ENCODE measurements around the gene CRIP2. TPM values are rescaled to one million over a fixed set of nuclear protein-coding genes. Genes with fewer than 3 reads are reported as not detected.

Gene CRIP2
- total and polyA plus RNA-seq, 2 donors (not counting 3 experiments of a cell fraction or from before 2014, with no cell fraction given) = 322 to 954 TPM

- Histone ChIP-seq H3K9me1 (replicated peaks; ENCODE audit: control insufficient read depth, extremely low read depth, insufficient read depth, low read length) (no peaks in the 10 kb centered on the region), H3K36me3 (ENCODE audit: control insufficient read depth in 2 of 2, extremely low read depth in 1 of 2, insufficient read depth in 2 of 2, low read length in 2 of 2) (no peaks in the 10 kb centered on the region), H3K4me2 (ENCODE audit: insufficient read depth, low read length) (peak within 1 kb of the TSS; percentile 75), H3K79me2 (ENCODE audit: control insufficient read depth, insufficient read depth, low read length) (peaks cover 3% of the 10 kb centered on the region), H4K20me1 (replicated peaks; ENCODE audit: control insufficient read depth, extremely low read depth, insufficient read depth, low read length) (no peaks in the 10 kb centered on the region), H3K9ac (replicated peaks; ENCODE audit: extremely low read depth, insufficient read depth, low read length) (peak within 1 kb of the TSS; percentile 84), H3K4me3 (replicated peaks in 1 of 3; ENCODE audit: insufficient read depth in 1 of 3, low read depth in 1 of 3, low read length in 3 of 3) (peak within 1 kb of the TSS; percentile 50 to 67 (median 52)), H3K27me3 (ENCODE audit: control insufficient read depth in 2 of 2, insufficient read depth in 2 of 2, low read length in 2 of 2) (peaks cover 0 to 12% of the 10 kb centered on the region in 2 experiments), H2AFZ (ENCODE audit: low read depth, low read length) (peak within 1 kb of the TSS; percentile 84), H3K27ac (ENCODE audit: insufficient read depth, low read depth, low read length) (peak within 1 kb of the TSS; percentile 82), H3K9me3 (replicated peaks; ENCODE audit: control insufficient read depth, insufficient read depth, low read length) (no peaks in the 10 kb centered on the region), H3K4me1 (ENCODE audit: control insufficient read depth, extremely low read depth, insufficient read depth, low read length) (peaks cover 2% of the 10 kb centered on the region)
- ChIA-PET POLR2A (interaction anchor here (1.4 kb wide), 1 partner anchor 10 kb away, joined by 6 read pairs; no protein-coding TSS in a partner anchor), CTCF (interaction anchor here (0.6 to 5.1 kb wide), 26 partner anchors 9 to 400 kb away, joined by 3 to 239 read pairs (median 6); partner anchors contain the start of genes BTBD6, NUDT14 and PACS2)
- peak; percentile 100 for DNase-seq (ENCODE audit: low read depth, low spot score)
- BruUV-seq (replicated peaks) = no TSS peak
- dilution Hi-C loops (cut with MboI; ENCODE audit: extremely low pct_ligation_motif_present, low sequenced_read_pairs) = no loop called here
- TF ChIP-seq POLR2AphosphoS5 (IDR thresholded peaks at IDR 0.05; ENCODE audit: insufficient read depth, low read depth, low read length) (peak; percentile 70), MAX (IDR thresholded peaks at IDR 0.05; ENCODE audit: insufficient read depth, insufficient read length) (peak; percentile 55), MYC (IDR thresholded peaks at IDR 0.05; ENCODE audit: low read depth, low read length) (no peak), EZH2 (IDR thresholded peaks at IDR 0.05; ENCODE audit: borderline replicate concordance, low read depth, low read length, severe bottlenecking) (peak; percentile 90), POLR2A (IDR thresholded peaks at IDR 0.05; ENCODE audit: low read depth, low read length) (peak; percentile 75), GATA2 (IDR thresholded peaks at IDR 0.05; ENCODE audit: insufficient read depth, insufficient read length, low read depth, low read length) (no peak), JUN (IDR thresholded peaks at IDR 0.05; ENCODE audit: borderline replicate concordance, insufficient read depth, insufficient read length, low read depth) (no peak), CTCF (IDR thresholded peaks at IDR 0.05; ENCODE audit: extremely low read depth in 1 of 2, insufficient read depth in 1 of 2, low read depth in 1 of 2, low read length in 2 of 2) (peak; percentile 78 to 96), FOS (IDR thresholded peaks at IDR 0.05; ENCODE audit: borderline replicate concordance, insufficient read depth, low read length) (no peak)
- peak; percentile 100 for FAIRE-seq
- intact Hi-C loops (cut with micrococcal nuclease) = loop anchor here (1.0 to 5.0 kb wide), 11 partner anchors 16 to 813 kb away; partner anchors contain the start of genes BRF1, CRIP2 and TEX22
These were observed 16.1 kb downstream of the CRIP2 start, which contains the start of gene TEDC1 for GRCh38 chr14:105490572-105491365. TEDC1 (plus strand) TSS chr14:105491246; CDS start chr14:105491376, 130 bp downstream.

Data from endothelial cell of umbilical vein (primary cell).